ENCODE measurements around the gene MRPS22. TPM values are rescaled to one million over a fixed set of nuclear protein-coding genes. Genes with fewer than 3 reads are reported as not detected.
A peak's percentile ranks its signal among the peaks of the same experiment; 100 is the strongest.

MRPS22 gene
- total RNA-seq, 3 donors from 2014 or later, result 39.4 to 52.0 (median 46.4) TPM

DNA sequence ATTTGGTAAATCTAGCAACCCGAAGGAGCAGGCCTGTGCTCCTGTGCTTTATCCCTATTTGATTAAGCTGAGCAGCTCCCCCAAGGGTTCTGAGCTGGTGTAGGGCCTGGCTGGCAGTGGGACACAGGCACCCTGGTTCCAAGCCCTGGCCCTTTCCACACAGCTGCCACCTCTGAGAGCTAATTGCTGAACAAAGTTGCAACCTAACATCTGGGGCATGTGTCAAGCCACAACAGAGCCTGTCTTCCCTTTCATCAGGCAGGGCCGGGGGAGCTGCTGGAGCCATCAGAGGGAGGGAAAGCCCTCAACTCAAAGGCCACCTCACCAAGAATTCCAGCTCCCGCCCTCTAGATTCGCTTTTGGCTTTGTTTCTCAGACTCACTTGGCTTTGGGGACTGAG lies 17.1 kb upstream of the MRPS22 start:
- ATAC-seq, result no peak

DNA sequence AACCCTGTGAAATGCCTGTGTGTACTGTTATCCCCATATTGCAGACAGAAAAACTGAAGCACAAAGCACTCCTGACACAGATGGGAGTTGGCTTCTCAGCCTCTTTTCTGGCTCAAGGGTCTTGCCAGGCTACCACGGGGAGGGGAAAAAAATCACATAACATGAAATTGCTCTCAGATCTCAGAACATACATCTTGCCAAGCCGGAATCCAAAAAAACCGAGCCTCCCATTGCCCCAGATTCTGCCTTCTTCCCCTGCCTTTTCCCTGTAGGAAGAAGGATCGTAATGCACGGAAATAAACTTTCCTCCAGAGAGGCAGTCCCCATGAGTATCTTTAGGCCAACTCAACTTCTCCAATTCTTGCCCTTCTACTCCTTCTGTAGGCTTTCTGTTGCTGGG lies 16.6 kb upstream of the MRPS22 start:
- no peak for DNase-seq
- intact Hi-C loops (cut with DNase I, micrococcal nuclease), result loop anchor here (10.0 kb wide), 2 partner anchors 382 to 392 kb away; partner anchors contain the start of genes FOXL2 (in 1 of the 2) and FOXL2NB (in 1 of the 2)
- TF ChIP-seq, protein P1, sequence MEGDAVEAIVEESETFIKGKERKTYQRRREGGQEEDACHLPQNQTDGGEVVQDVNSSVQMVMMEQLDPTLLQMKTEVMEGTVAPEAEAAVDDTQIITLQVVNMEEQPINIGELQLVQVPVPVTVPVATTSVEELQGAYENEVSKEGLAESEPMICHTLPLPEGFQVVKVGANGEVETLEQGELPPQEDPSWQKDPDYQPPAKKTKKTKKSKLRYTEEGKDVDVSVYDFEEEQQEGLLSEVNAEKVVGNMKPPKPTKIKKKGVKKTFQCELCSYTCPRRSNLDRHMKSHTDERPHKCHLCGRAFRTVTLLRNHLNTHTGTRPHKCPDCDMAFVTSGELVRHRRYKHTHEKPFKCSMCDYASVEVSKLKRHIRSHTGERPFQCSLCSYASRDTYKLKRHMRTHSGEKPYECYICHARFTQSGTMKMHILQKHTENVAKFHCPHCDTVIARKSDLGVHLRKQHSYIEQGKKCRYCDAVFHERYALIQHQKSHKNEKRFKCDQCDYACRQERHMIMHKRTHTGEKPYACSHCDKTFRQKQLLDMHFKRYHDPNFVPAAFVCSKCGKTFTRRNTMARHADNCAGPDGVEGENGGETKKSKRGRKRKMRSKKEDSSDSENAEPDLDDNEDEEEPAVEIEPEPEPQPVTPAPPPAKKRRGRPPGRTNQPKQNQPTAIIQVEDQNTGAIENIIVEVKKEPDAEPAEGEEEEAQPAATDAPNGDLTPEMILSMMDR (IDR thresholded peaks at IDR 0.05), result no peak
- Histone ChIP-seq H3K4me1 (ENCODE audit: low read depth) (peaks cover 6% of the 10 kb centered on the region), H3K9me3 (no peaks in the 10 kb centered on the region), H3K4me3 (no peak overlapping the region), H3K36me3 (ENCODE audit: low read depth) (no peaks in the 10 kb centered on the region)
- no peak for ATAC-seq

More for the DNA sequence above, 17.1 kb upstream of the MRPS22 start:
- TF ChIP-seq, protein P1 (IDR thresholded peaks at IDR 0.05), result no peak
- intact Hi-C loops (cut with DNase I, micrococcal nuclease), result loop anchor here (10.0 kb wide), 2 partner anchors 382 to 392 kb away; partner anchors contain the start of genes FOXL2 (in 1 of the 2) and FOXL2NB (in 1 of the 2)
- H3K4me1 ChIP-seq (ENCODE audit: low read depth), result peaks cover 6% of the 10 kb centered on the region
- no peak overlapping the region for H3K4me3 ChIP-seq
- no peaks in the 10 kb centered on the region for H3K36me3 ChIP-seq (ENCODE audit: low read depth)
- no peak for DNase-seq
- no peaks in the 10 kb centered on the region for H3K9me3 ChIP-seq

DNA sequence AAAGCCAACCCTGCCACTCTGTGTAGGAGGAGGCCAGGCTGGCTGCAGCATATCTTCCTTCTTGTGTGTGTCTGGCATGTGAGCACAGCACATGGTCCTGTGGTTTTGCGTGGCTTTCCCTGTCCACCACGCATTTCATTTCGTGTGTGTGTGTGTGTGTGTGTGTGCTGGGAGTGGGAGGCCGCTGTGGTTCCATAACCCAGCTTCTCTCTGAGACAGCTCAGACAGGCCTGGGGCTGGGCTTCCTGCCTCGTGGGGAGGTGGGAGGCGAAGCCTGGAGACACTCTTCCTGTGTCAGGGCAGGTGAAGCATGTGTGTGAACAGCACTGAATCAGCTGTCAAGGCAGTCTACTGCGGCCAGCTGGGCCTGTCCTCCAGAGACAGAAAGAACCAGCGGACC lies 16.0 kb upstream of the MRPS22 start:
- TF ChIP-seq, protein P1 (IDR thresholded peaks at IDR 0.05), result no peak
- Histone ChIP-seq H3K9me3 (no peaks in the 10 kb centered on the region), H3K4me1 (ENCODE audit: low read depth) (peaks cover 6% of the 10 kb centered on the region), H3K4me3 (no peak overlapping the region), H3K36me3 (ENCODE audit: low read depth) (no peaks in the 10 kb centered on the region)
- ATAC-seq (no peak), DNase-seq (no peak)
- intact Hi-C loops (cut with DNase I, micrococcal nuclease), result loop anchor here (10.0 kb wide), 2 partner anchors 383 to 393 kb away; partner anchors contain the start of genes FOXL2 (in 1 of the 2) and FOXL2NB (in 1 of the 2)

DNA sequence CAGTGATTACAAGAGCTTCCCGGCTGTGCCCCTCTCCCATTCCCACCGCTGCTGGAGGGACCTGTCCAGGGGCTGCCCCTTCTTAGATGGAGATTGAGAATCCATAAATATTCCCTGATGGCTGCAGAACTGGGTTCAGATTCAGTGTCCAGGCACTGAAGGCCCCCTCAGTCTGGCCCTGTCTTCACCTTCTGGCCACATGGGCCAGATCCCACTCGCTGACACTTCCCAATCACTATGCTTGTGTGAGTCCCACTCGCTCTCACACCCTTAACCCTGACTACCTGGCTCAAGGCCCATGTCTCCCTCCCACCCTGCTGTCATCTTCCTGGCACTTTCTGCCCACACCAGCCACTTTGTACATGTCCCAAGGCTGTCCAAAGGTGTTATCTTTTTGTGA lies 15.5 kb upstream of the MRPS22 start:
- TF ChIP-seq, protein P1 (IDR thresholded peaks at IDR 0.05), result no peak
- ATAC-seq, result no peak
- Histone ChIP-seq H3K36me3 (ENCODE audit: low read depth) (no peaks in the 10 kb centered on the region), H3K4me3 (no peak overlapping the region), H3K9me3 (no peaks in the 10 kb centered on the region), H3K4me1 (ENCODE audit: low read depth) (peaks cover 6% of the 10 kb centered on the region)
- DNase-seq, result no peak
- intact Hi-C loops (cut with DNase I, micrococcal nuclease), result loop anchor here (10.0 kb wide), 2 partner anchors 384 to 394 kb away; partner anchors contain the start of genes FOXL2 (in 1 of the 2) and FOXL2NB (in 1 of the 2)

DNA sequence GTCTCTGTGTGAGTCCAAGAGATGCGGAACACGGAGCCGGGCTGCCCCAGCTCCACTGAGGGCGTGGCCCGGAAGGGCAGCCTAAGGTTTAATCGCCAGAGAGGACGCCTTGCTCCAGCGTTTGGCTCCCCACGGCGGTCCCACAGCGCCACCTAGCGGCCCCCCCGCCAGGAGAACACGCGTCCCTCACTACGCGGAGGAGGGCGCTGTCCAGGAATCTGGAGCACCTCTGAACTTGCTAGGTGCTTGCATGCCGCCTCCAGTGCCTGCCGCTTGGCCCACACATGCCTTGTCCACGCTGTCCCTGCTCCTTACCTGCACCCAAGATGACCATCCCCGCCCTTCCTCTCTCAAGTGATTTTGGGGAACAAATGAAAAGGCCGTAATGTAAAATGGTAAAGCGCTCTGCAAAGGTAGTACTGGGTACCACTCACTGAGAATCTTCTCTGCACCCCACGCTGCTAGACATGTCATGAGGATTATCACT lies 14.4 kb upstream of the MRPS22 start:
- ATAC-seq (peak; percentile 100), DNase-seq (peak; percentile 90 to 94 (median 93))
- intact Hi-C loops (cut with DNase I, micrococcal nuclease), result loop anchor here (10.0 kb wide), 2 partner anchors 385 to 395 kb away; partner anchors contain the start of genes FOXL2 (in 1 of the 2) and FOXL2NB (in 1 of the 2)
- no peaks in the 10 kb centered on the region for H3K36me3 ChIP-seq (ENCODE audit: low read depth)
- H3K4me3 ChIP-seq, result no peak overlapping the region
- H3K4me1 ChIP-seq (ENCODE audit: low read depth), result peaks cover 6% of the 10 kb centered on the region
- TF ChIP-seq, protein P1 (IDR thresholded peaks at IDR 0.05), result peak; percentile 97
- no peaks in the 10 kb centered on the region for H3K9me3 ChIP-seq
